Measurements from ENCODE around the gene AARS2. TPM values are rescaled to one million over a fixed set of nuclear protein-coding genes. Genes with fewer than 3 reads are reported as not detected.

The AARS2 gene
- total and polyA plus RNA-seq, 7 donors: 1.4 to 9.7 (median 6.7) TPM

GRCh38 chr6:44309631-44310030 is 3.5 kb downstream of the AARS2 start:
- Histone ChIP-seq H3K27me3 (no peaks in the 10 kb centered on the region), H3K9me3 (no peaks in the 10 kb centered on the region), H3K27ac (no peak overlapping the region), H3K36me3 (peaks cover 0 to 64% (median 37%) of the 10 kb centered on the region in 4 donors), H3K4me1 (peaks cover 0 to 17% (median 9%) of the 10 kb centered on the region in 4 donors), H3K4me3 (no peak overlapping the region)
- DNase-seq: no peak
- no peak for TF ChIP-seq POLR2AphosphoS5 (IDR thresholded peaks at IDR 0.05)
- no peak for TF ChIP-seq CTCF (IDR thresholded peaks at IDR 0.05)
- no peak for TF ChIP-seq EP300 (IDR thresholded peaks at IDR 0.05)
- intact Hi-C loops (cut with DNase I): no loop called here

GRCh38 chr6:44309092-44309491 is 4.1 kb downstream of the AARS2 start:
- Histone ChIP-seq H3K9me3 (no peaks in the 10 kb centered on the region), H3K4me1 (peaks cover 0 to 17% (median 9%) of the 10 kb centered on the region in 4 donors), H3K4me3 (no peak overlapping the region), H3K36me3 (peaks cover 0 to 70% (median 40%) of the 10 kb centered on the region in 4 donors), H3K27ac (no peak overlapping the region), H3K27me3 (no peaks in the 10 kb centered on the region)
- no peak for DNase-seq
- 92 to 98% methylated on average over 2 of the region's 2 CpGs for WGBS, 2 donors
- TF ChIP-seq POLR2AphosphoS5 (IDR thresholded peaks at IDR 0.05) (no peak), EP300 (IDR thresholded peaks at IDR 0.05) (no peak), CTCF (IDR thresholded peaks at IDR 0.05) (no peak), POLR2A (IDR thresholded peaks at IDR 0.05) (no peak)
- intact Hi-C loops (cut with DNase I): no loop called here

DNA sequence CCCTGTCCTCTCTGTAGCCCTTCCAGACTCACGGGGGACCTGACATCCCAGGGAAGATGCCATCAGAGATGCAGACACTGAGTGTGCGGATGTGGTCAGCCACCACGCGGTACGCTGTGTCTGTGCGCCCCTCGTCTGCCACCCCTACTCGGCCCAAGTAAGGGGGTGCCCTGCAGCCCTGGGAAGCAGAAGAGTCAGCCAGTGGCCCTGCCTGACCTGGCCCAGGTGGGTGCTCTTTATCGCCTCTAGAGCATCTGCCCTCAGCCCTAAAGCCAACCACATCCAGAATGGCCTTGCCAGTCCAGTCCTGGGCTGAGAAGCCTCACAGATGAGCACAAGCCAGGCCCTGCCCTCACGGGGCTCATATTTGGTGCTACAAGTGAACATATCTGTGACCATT is 5.9 kb downstream of the AARS2 start:
- Histone ChIP-seq H3K4me3 (no peak overlapping the region), H3K9me3 (no peaks in the 10 kb centered on the region), H3K4me1 (peaks cover 0 to 7% (median 5%) of the 10 kb centered on the region in 4 donors), H3K36me3 (peaks cover 0 to 89% (median 57%) of the 10 kb centered on the region in 4 donors), H3K27ac (no peak overlapping the region), H3K27me3 (no peaks in the 10 kb centered on the region)
- no peak for DNase-seq
- intact Hi-C loops (cut with DNase I): no loop called here
- 96 to 98% methylated on average over 10 of the region's 10 CpGs for WGBS, 2 donors
- TF ChIP-seq EP300 (IDR thresholded peaks at IDR 0.05): no peak
- TF ChIP-seq POLR2AphosphoS5 (IDR thresholded peaks at IDR 0.05): no peak
- no peak for TF ChIP-seq CTCF (IDR thresholded peaks at IDR 0.05)
- no peak for TF ChIP-seq POLR2A (IDR thresholded peaks at IDR 0.05)

DNA sequence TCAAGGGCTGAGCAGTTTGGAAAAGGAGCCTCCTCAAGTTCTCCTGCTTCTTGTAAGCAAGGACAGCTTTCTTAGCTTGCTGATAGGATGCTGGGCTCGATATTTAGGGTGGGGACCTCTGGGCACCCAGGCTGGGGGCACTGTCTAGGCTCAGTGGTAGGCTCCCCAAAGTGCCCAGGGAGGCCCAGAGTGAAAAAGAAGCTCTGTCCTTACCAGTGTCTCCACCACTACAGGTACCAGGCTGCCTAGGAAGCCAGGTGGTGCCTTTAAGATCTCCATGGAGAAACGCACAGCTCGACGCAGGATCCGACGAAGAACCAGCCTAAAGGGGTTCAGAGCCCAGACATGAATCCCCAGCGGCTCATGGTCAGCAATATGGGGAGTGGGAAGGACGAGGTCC is 6.4 kb downstream of the AARS2 start:
- Histone ChIP-seq H3K27me3 (no peaks in the 10 kb centered on the region), H3K4me3 (no peak overlapping the region), H3K4me1 (peaks cover 0 to 2% (median under 1%) of the 10 kb centered on the region in 4 donors), H3K36me3 (peaks cover 0 to 94% (median 62%) of the 10 kb centered on the region in 4 donors), H3K9me3 (no peaks in the 10 kb centered on the region), H3K27ac (no peak overlapping the region)
- no peak for DNase-seq
- WGBS, 2 donors: 90 to 92% methylated on average over 8 of the region's 8 CpGs
- intact Hi-C loops (cut with DNase I): no loop called here
- TF ChIP-seq EP300 (IDR thresholded peaks at IDR 0.05) (no peak), CTCF (IDR thresholded peaks at IDR 0.05) (no peak), POLR2AphosphoS5 (IDR thresholded peaks at IDR 0.05) (no peak), POLR2A (IDR thresholded peaks at IDR 0.05) (no peak)

- intact Hi-C loops (cut with DNase I): no loop called here
- Histone ChIP-seq H3K9me3 (no peaks in the 10 kb centered on the region), H3K27ac (no peak overlapping the region), H3K27me3 (no peaks in the 10 kb centered on the region), H3K36me3 (peaks cover 0 to 96% (median 57%) of the 10 kb centered on the region in 4 donors), H3K4me3 (no peak overlapping the region), H3K4me1 (no peaks in the 10 kb centered on the region)
- 89 to 92% methylated on average over 5 of the region's 5 CpGs for WGBS, 2 donors
- no peak for TF ChIP-seq POLR2A (IDR thresholded peaks at IDR 0.05)
- no peak for TF ChIP-seq EP300 (IDR thresholded peaks at IDR 0.05)
- no peak for TF ChIP-seq POLR2AphosphoS5 (IDR thresholded peaks at IDR 0.05)
- TF ChIP-seq CTCF (IDR thresholded peaks at IDR 0.05): no peak
- no peak for DNase-seq
Observed at GRCh38 chr6:44305200-44305725, 7.9 kb downstream of the AARS2 start.
